Measurements from ENCODE around the gene PLXNA4.

PLXNA4 gene

DNA sequence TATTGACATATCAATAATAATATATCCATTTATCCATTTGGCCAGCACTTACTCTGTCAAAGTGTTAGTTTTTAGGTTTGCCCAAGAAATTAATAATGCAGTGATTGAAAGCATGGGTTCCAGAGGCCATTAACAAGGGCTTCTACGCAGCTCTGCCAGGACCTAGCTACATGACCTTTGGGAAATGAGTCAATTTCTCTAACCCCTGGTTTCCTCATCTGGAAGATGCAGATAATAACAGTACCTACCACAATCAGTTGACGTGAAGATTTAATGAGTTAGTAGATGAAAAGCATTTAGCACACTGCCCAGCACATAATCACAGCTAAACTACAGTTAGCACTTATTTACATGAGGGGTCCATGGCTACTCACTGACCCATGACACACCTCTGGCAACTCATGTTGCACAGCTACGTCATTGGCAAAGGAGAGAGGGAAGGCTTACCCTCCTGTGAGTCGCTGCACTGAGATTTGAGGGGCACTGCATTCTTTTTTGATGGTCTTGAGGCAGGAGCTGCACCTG is 263.7 kb downstream of the PLXNA4 start:
- no peak for DNase-seq (ENCODE audit: low read depth in 1 of 2, low spot score in 1 of 2)
- no peak overlapping the region for H3K4me3 ChIP-seq (replicated peaks; ENCODE audit: insufficient read depth, low read length)
- no peak overlapping the region for H3K27ac ChIP-seq (replicated peaks)
- no peaks in the 10 kb centered on the region for H3K27me3 ChIP-seq (ENCODE audit: insufficient read depth, poor library complexity, severe bottlenecking)
- TF ChIP-seq GABPA (IDR thresholded peaks at IDR 0.05; ENCODE audit: low read depth): no peak
- no peak for TF ChIP-seq POLR2AphosphoS5 (IDR thresholded peaks at IDR 0.05; ENCODE audit: low read depth)
- TF ChIP-seq, protein P1, sequence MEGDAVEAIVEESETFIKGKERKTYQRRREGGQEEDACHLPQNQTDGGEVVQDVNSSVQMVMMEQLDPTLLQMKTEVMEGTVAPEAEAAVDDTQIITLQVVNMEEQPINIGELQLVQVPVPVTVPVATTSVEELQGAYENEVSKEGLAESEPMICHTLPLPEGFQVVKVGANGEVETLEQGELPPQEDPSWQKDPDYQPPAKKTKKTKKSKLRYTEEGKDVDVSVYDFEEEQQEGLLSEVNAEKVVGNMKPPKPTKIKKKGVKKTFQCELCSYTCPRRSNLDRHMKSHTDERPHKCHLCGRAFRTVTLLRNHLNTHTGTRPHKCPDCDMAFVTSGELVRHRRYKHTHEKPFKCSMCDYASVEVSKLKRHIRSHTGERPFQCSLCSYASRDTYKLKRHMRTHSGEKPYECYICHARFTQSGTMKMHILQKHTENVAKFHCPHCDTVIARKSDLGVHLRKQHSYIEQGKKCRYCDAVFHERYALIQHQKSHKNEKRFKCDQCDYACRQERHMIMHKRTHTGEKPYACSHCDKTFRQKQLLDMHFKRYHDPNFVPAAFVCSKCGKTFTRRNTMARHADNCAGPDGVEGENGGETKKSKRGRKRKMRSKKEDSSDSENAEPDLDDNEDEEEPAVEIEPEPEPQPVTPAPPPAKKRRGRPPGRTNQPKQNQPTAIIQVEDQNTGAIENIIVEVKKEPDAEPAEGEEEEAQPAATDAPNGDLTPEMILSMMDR (IDR thresholded peaks at IDR 0.05; ENCODE audit: insufficient read depth, low read length): no peak
- no peak for TF ChIP-seq SPI1 (IDR thresholded peaks at IDR 0.05; ENCODE audit: borderline replicate concordance, low read depth)
- TF ChIP-seq, protein P2, sequence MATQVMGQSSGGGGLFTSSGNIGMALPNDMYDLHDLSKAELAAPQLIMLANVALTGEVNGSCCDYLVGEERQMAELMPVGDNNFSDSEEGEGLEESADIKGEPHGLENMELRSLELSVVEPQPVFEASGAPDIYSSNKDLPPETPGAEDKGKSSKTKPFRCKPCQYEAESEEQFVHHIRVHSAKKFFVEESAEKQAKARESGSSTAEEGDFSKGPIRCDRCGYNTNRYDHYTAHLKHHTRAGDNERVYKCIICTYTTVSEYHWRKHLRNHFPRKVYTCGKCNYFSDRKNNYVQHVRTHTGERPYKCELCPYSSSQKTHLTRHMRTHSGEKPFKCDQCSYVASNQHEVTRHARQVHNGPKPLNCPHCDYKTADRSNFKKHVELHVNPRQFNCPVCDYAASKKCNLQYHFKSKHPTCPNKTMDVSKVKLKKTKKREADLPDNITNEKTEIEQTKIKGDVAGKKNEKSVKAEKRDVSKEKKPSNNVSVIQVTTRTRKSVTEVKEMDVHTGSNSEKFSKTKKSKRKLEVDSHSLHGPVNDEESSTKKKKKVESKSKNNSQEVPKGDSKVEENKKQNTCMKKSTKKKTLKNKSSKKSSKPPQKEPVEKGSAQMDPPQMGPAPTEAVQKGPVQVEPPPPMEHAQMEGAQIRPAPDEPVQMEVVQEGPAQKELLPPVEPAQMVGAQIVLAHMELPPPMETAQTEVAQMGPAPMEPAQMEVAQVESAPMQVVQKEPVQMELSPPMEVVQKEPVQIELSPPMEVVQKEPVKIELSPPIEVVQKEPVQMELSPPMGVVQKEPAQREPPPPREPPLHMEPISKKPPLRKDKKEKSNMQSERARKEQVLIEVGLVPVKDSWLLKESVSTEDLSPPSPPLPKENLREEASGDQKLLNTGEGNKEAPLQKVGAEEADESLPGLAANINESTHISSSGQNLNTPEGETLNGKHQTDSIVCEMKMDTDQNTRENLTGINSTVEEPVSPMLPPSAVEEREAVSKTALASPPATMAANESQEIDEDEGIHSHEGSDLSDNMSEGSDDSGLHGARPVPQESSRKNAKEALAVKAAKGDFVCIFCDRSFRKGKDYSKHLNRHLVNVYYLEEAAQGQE (IDR thresholded peaks at IDR 0.05; ENCODE audit: insufficient replicate concordance, low read depth): no peak

DNA sequence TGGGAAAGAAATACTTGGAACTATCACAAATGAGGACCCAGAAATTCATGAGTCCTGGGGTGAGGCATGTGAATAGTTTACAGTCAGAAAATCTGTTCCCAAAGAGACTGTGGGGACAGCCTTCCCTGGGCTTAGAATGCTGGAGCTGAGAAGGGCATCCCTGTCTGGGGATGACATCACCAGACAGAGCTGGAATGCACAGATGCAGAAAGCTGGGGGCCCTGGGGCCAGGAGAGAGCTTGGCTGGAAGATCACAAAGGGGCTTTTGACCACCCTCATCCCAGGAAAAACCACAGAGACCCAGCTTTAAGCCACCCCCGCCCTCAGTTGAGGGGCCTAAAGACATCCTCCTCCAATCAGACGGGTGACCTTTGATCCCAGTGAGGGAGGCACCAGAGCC is 264.5 kb downstream of the PLXNA4 start:
- Histone ChIP-seq H3K27ac (replicated peaks) (no peak overlapping the region), H3K4me3 (replicated peaks; ENCODE audit: insufficient read depth, low read length) (no peak overlapping the region), H3K27me3 (ENCODE audit: insufficient read depth, poor library complexity, severe bottlenecking) (no peaks in the 10 kb centered on the region)
- TF ChIP-seq GABPA (IDR thresholded peaks at IDR 0.05; ENCODE audit: low read depth): no peak
- TF ChIP-seq, protein P1 (IDR thresholded peaks at IDR 0.05; ENCODE audit: insufficient read depth, low read length): no peak
- no peak for TF ChIP-seq POLR2AphosphoS5 (IDR thresholded peaks at IDR 0.05; ENCODE audit: low read depth)
- TF ChIP-seq SPI1 (IDR thresholded peaks at IDR 0.05; ENCODE audit: borderline replicate concordance, low read depth): no peak
- TF ChIP-seq, protein P2 (IDR thresholded peaks at IDR 0.05; ENCODE audit: insufficient replicate concordance, low read depth): no peak
- no peak for DNase-seq (ENCODE audit: low read depth in 1 of 2, low spot score in 1 of 2)

DNA sequence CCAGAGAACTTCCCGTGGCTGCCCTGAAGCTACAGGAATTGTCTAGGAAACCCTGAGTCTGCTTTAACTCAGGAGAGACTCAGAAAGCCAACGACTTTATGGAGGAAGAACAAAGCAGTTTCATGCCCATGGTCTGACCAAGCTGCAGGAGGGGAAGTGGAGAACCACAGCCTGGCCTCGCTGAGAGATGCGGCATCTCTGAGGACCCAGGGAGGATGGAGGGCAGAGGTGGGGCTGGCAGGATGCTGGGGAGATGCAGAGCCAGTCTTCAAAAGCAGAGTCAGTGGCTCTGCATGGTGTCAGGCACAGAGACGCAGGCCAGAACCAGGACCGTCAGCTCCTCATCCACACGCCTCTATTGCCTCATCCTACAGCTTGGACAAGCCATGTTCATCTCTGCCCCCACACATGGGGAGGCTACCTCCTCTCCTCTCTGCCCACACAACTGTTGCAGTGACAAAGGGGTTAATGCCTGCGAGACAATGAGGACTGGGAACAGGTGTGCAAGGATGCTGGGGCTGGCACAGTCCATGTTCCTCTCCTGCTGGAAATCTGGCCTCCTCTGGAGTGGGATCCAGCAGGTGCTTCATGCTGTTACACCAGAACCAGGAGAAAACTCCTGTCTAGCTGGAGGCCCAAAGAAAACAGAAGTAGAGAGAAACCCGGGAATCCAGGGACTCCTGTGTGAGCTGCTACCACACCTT is 267.0 kb downstream of the PLXNA4 start:
- no peak for DNase-seq (ENCODE audit: low read depth in 1 of 2, low spot score in 1 of 2)
- Histone ChIP-seq H3K27me3 (ENCODE audit: insufficient read depth, poor library complexity, severe bottlenecking) (no peaks in the 10 kb centered on the region), H3K27ac (replicated peaks) (no peak overlapping the region), H3K4me3 (replicated peaks; ENCODE audit: insufficient read depth, low read length) (no peak overlapping the region)
- TF ChIP-seq, protein P1 (IDR thresholded peaks at IDR 0.05; ENCODE audit: insufficient read depth, low read length): no peak
- TF ChIP-seq POLR2AphosphoS5 (IDR thresholded peaks at IDR 0.05; ENCODE audit: low read depth) (no peak), GABPA (IDR thresholded peaks at IDR 0.05; ENCODE audit: low read depth) (no peak), SPI1 (IDR thresholded peaks at IDR 0.05; ENCODE audit: borderline replicate concordance, low read depth) (no peak)
- TF ChIP-seq, protein P2 (IDR thresholded peaks at IDR 0.05; ENCODE audit: insufficient replicate concordance, low read depth): no peak
